Karpas-422 (cell line): ENCODE results near the gene RHOV. TPM values are rescaled to one million over a fixed set of nuclear protein-coding genes. Genes with fewer than 3 reads are reported as not detected.
A peak's percentile ranks its signal among the peaks of the same experiment; 100 is the strongest.

ENCODE experiments used
- DNase-seq: peaks from one replicate; pipeline ENCODE4 v3.0.0-alpha.2; 2015
- H2AFZ ChIP-seq: fragments of 200-600 bp; sonication (generic); 2 replicates; pipeline ENCODE4 v1.6.1; 2014; ENCODE audit warnings: antibody characterized with exemption, low read length, mixed read lengths
- H3K27ac ChIP-seq: fragments of 200-600 bp; sonication (generic); 2 replicates; pipeline ENCODE4 v1.5.1; 2014; ENCODE audit warnings: mild to moderate bottlenecking, low read length, moderate library complexity
- H3K27me3 ChIP-seq: fragments of 200-600 bp; sonication (generic); 2 replicates; pipeline ENCODE4 v1.6.1; 2014; ENCODE audit warnings: low read length, mixed read lengths
- H3K36me3 ChIP-seq: fragments of 200-600 bp; sonication (generic); 2 replicates; pipeline ENCODE4 v1.6.1; 2014; ENCODE audit warnings: low read length, mixed read lengths; ENCODE audit not compliant: insufficient read depth
- H3K4me1 ChIP-seq: fragments of 200-600 bp; sonication (generic); 2 replicates; pipeline ENCODE4 v1.6.1; 2014; ENCODE audit warnings: mild to moderate bottlenecking, low read length, mixed read lengths
- H3K4me2 ChIP-seq: fragments of 200-600 bp; sonication (generic); 2 replicates; pipeline ENCODE4 v1.6.1; 2014; ENCODE audit warnings: low read length, low read depth, mild to moderate bottlenecking; ENCODE audit not compliant: poor library complexity, severe bottlenecking
- H3K4me3 ChIP-seq: fragments of 200-600 bp; sonication (generic); 2 replicates; pipeline ENCODE4 v1.5.1; 2014; ENCODE audit warnings: mild to moderate bottlenecking, antibody characterized with exemption, low read length, mixed read lengths
- H3K79me2 ChIP-seq: fragments of 200-600 bp; sonication (generic); 2 replicates; pipeline ENCODE4 v1.6.1; 2014; ENCODE audit warnings: mild to moderate bottlenecking, low read length, mixed read lengths
- H3K9ac ChIP-seq: fragments of 200-600 bp; sonication (generic); 2 replicates; pipeline ENCODE4 v1.6.0; 2014; ENCODE audit warnings: low read length
- H3K9me2 ChIP-seq: fragments of 200-600 bp; sonication (generic), shearing (Covaris generic); replicated peaks from 2 replicates; pipeline ENCODE4 v1.6.0; 2014; ENCODE audit warnings: mild to moderate bottlenecking, low read length, moderate library complexity; ENCODE audit not compliant: insufficient read depth
- H3K9me3 ChIP-seq: fragments of 300-700, 200-600 bp; sonication (generic); 2 replicates; pipeline ENCODE4 v1.6.1; 2014; ENCODE audit warnings: low read length, mixed read lengths
- H4K20me1 ChIP-seq: fragments of 200-600 bp; sonication (generic); 2 replicates; pipeline ENCODE4 v1.6.1; 2014; ENCODE audit warnings: mild to moderate bottlenecking, antibody characterized with exemption, low read length, low read depth; ENCODE audit not compliant: insufficient read depth
- total RNA-seq: library from RNA; depleted of rRNA; stranded (reverse); fragments of >200 nt; shearing (Covaris generic); gene quantifications from 2 replicates; pipeline ENCODE4 v1.2.3, GENCODE V29; 2014; ENCODE audit warnings: low replicate concordance

RHOV gene
- total RNA-seq, 1 experiment from 2014 or later, result not detected

- Histone ChIP-seq H3K36me3 (no peaks in the 10 kb centered on the region), H3K9me3 (no peaks in the 10 kb centered on the region), H3K4me1 (no peaks in the 10 kb centered on the region), H3K4me3 (no peak overlapping the region), H4K20me1 (no peaks in the 10 kb centered on the region), H3K27ac (no peak overlapping the region), H3K27me3 (no peaks in the 10 kb centered on the region), H3K9ac (no peak overlapping the region), H3K79me2 (no peaks in the 10 kb centered on the region), H3K9me2 (no peaks in the 10 kb centered on the region), H3K4me2 (no peak overlapping the region), H2AFZ (no peak overlapping the region)
- no peak for DNase-seq
Measured at GRCh38 chr15:40915116-40915661, 41.2 kb upstream of the RHOV start.

DNA sequence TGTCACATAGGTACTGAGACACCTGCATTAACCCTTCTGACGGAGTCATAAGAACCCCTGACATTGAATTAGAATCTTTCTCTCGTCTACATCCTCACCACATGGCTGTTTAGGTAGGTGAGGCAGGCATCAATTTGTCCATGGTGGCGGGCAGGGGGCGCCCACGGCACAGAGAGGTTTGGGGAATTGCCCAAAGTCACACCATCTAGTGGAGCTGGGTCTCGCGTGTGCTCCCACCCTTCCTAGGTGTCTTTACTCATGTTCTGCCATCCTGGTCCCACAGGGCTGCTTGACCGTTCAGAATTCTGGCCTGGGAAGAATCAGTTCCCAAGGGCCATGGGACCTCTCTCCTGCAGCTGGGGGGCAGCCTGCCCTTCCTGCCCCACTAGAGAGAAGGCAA, 40.5 kb upstream of the RHOV start:
- Histone ChIP-seq H3K9me2 (no peaks in the 10 kb centered on the region), H3K9me3 (no peaks in the 10 kb centered on the region), H3K4me3 (no peak overlapping the region), H2AFZ (no peak overlapping the region), H3K27ac (no peak overlapping the region), H4K20me1 (no peaks in the 10 kb centered on the region), H3K36me3 (no peaks in the 10 kb centered on the region), H3K27me3 (no peaks in the 10 kb centered on the region), H3K79me2 (no peaks in the 10 kb centered on the region), H3K9ac (no peak overlapping the region), H3K4me1 (no peaks in the 10 kb centered on the region), H3K4me2 (no peak overlapping the region)
- DNase-seq, result peak; percentile 81

DNA sequence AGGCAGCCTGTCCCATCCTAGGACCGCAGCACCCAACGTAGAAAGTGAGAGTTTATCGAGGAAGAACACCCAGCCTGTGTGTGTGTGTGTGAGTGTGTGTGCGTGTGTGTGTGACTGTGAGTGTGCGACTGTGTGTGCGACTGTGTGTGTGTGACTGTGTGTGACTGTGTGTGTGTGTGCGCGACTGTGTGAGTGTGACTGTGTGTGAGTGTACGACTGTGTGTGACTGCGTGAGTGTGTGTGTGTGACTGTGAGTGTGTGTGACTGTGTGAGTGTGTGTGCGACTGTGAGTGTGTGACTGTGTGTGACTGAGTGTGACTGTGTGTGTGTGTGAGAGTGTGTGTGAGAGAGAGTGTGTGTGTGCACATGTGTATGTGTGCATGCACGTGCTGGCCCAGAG, 40.0 kb upstream of the RHOV start:
- Histone ChIP-seq H3K9ac (no peak overlapping the region), H3K4me2 (no peak overlapping the region), H2AFZ (no peak overlapping the region), H3K27me3 (no peaks in the 10 kb centered on the region), H3K9me3 (no peaks in the 10 kb centered on the region), H4K20me1 (no peaks in the 10 kb centered on the region), H3K79me2 (no peaks in the 10 kb centered on the region), H3K9me2 (no peaks in the 10 kb centered on the region), H3K36me3 (no peaks in the 10 kb centered on the region), H3K27ac (no peak overlapping the region), H3K4me1 (no peaks in the 10 kb centered on the region), H3K4me3 (no peak overlapping the region)
- DNase-seq, result no peak

- Histone ChIP-seq H3K9me2 (no peaks in the 10 kb centered on the region), H3K4me2 (no peak overlapping the region), H3K27ac (no peak overlapping the region), H3K79me2 (no peaks in the 10 kb centered on the region), H3K9ac (no peak overlapping the region), H3K4me1 (peaks cover 4% of the 10 kb centered on the region), H3K27me3 (no peaks in the 10 kb centered on the region), H3K9me3 (no peaks in the 10 kb centered on the region), H2AFZ (no peak overlapping the region), H4K20me1 (no peaks in the 10 kb centered on the region), H3K4me3 (no peak overlapping the region), H3K36me3 (no peaks in the 10 kb centered on the region)
- DNase-seq, result no peak
Measured at GRCh38 chr15:40912478-40912877, 38.4 kb upstream of the RHOV start.

DNA sequence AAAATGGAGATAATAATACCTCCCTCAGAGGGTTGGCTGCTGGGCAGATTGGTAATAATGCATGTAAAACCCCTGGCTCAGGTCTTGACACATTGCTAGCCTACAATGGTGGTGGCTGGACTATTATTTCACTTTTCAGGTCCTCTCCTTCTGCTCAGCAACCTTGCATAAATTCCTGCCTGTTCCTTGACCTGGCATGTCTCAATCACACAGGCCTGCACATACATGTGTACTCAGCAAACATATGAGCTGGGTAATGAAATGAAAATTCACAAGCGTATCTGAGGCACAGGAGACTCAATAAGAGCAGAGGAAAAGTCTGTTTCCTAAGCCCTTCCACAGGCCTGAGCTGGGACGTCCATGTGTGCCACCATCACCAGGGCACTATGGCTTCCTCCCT, 37.7 kb upstream of the RHOV start:
- Histone ChIP-seq H3K27me3 (no peaks in the 10 kb centered on the region), H3K79me2 (no peaks in the 10 kb centered on the region), H3K4me3 (no peak overlapping the region), H2AFZ (no peak overlapping the region), H3K9me2 (no peaks in the 10 kb centered on the region), H3K27ac (no peak overlapping the region), H3K4me2 (no peak overlapping the region), H3K4me1 (peaks cover 12% of the 10 kb centered on the region), H4K20me1 (no peaks in the 10 kb centered on the region), H3K9me3 (no peaks in the 10 kb centered on the region), H3K36me3 (no peaks in the 10 kb centered on the region), H3K9ac (no peak overlapping the region)
- DNase-seq, result no peak

GRCh38 chr15:40911141-40911540, 37.1 kb upstream of the RHOV start:
- no peaks in the 10 kb centered on the region for H3K27me3 ChIP-seq
- H3K79me2 ChIP-seq, result no peaks in the 10 kb centered on the region
- no peak overlapping the region for H2AFZ ChIP-seq
- H4K20me1 ChIP-seq, result no peaks in the 10 kb centered on the region
- DNase-seq, result no peak
- no peak overlapping the region for H3K4me2 ChIP-seq
- peaks cover 16% of the 10 kb centered on the region for H3K4me1 ChIP-seq
- H3K27ac ChIP-seq, result no peak overlapping the region
- H3K9me2 ChIP-seq, result no peaks in the 10 kb centered on the region
- no peak overlapping the region for H3K4me3 ChIP-seq
- no peaks in the 10 kb centered on the region for H3K36me3 ChIP-seq
- no peaks in the 10 kb centered on the region for H3K9me3 ChIP-seq
- no peak overlapping the region for H3K9ac ChIP-seq

DNA sequence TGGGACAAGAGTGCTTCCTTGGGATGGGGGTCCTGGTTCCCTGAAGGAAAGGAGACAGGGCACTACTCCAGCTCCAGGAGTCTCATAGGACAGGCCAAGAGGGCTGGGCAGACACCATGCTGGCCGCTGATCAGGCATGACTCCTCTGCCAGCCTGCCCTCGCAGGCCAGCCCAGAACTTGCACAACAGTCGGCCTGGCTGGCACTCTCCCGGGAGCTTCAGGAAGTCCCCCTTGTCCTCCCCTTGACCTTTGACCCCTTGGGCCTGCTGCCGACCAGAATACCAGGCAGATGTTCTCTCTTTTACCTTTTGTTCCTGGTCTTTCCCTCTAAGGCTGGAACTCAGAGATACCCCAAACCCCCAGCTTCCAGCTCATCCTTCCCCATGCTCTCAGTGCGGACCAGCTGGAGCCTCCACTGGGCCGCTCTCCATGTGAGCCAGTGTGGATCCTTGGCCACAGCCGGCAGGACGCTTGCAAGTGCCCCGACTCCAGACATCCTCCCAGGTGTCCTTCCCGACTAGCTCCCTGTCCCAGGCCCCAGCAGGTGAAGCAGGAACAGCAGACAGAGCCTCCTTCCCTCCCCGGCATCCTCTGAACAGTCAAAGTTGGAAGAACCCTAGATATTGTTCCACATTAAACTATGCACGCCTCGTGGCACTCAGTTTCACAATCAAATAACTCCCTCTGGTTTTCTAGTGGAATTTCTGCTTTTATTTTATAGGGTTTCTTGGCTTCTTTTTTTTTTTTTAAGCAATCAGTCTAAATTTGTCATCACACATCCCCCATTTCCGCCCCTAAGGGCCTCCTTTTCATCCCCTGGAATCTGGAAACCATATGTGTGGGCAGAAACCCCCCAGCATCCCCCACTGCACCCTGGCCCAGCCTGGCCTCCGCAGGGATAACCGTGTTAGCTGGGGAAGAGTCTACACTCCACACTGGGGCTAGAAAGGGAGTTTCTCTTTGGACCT, 35.9 kb upstream of the RHOV start:
- Histone ChIP-seq H3K9me2 (no peaks in the 10 kb centered on the region), H3K9ac (no peak overlapping the region), H3K4me3 (no peak overlapping the region), H3K27me3 (no peaks in the 10 kb centered on the region), H3K36me3 (no peaks in the 10 kb centered on the region), H3K4me1 (peaks cover 19% of the 10 kb centered on the region), H3K4me2 (no peak overlapping the region), H3K79me2 (no peaks in the 10 kb centered on the region), H3K27ac (no peak overlapping the region), H2AFZ (no peak overlapping the region), H3K9me3 (no peaks in the 10 kb centered on the region), H4K20me1 (no peaks in the 10 kb centered on the region)
- no peak for DNase-seq

- no peak overlapping the region for H3K4me2 ChIP-seq
Measured at GRCh38 chr15:40908095-40908494, 34.1 kb upstream of the RHOV start.

More at GRCh38 chr15:40908095-40908494, 34.1 kb upstream of the RHOV start:
- DNase-seq, result no peak
- Histone ChIP-seq H3K4me1 (peaks cover 24% of the 10 kb centered on the region), H3K79me2 (no peaks in the 10 kb centered on the region), H3K9me3 (no peaks in the 10 kb centered on the region), H3K4me3 (no peak overlapping the region), H3K9ac (peak overlapping the region; percentile 92; the same call in 1 of the 2 replicates), H2AFZ (no peak overlapping the region), H3K27ac (no peak overlapping the region), H3K9me2 (no peaks in the 10 kb centered on the region), H3K27me3 (no peaks in the 10 kb centered on the region), H4K20me1 (0 out of 2 replicates have a peak, but pooled peaks cover 3% of the 10 kb centered on the region), H3K36me3 (no peaks in the 10 kb centered on the region)
